Activated T-cell treated with anti-CD3 and anti-CD28 coated beads, Interleukin-2, amount 50 U/mL, for 72 hours (primary cell): ENCODE results near the gene GTF2IRD1. TPM values are rescaled to one million over a fixed set of nuclear protein-coding genes. Genes with fewer than 3 reads are reported as not detected.
A peak's percentile ranks its signal among the peaks of the same experiment; 100 is the strongest.
"Not testable (repeated sequence)": the region's sequence is repeated elsewhere in the genome, so short reads cannot be mapped to it uniquely, and the experiment has no call there.

Experiments used
- ATAC-seq, 2 donors: fragments of 150-1000 bp; cut with Tn5 transposase; replicated peaks in 1 of 2; 2 replicates each; pipeline ENCODE4 v1.10.0; 2021; ENCODE audit warnings: moderate library complexity in 2 of 2, mild to moderate bottlenecking in 1 of 2
- DNase-seq, 2 donors: peaks; one replicate each; pipeline ENCODE4 v3.0.0; 2021 to 2022; ENCODE audit warnings: mixed read lengths in 1 of 2
- H3K27ac Mint-ChIP-seq: one replicate; pipeline ENCODE4 v1.8.0; 2022; ENCODE audit warnings: mild to moderate bottlenecking, moderate library complexity, mixed read lengths
- H3K27me3 Mint-ChIP-seq: one replicate; pipeline ENCODE4 v1.8.0; 2022; ENCODE audit warnings: low read depth, mixed read lengths
- H3K36me3 Mint-ChIP-seq, 2 donors: one replicate each; pipeline ENCODE4 v1.8.0; 2022; ENCODE audit warnings: mixed read lengths in 2 of 2, mild to moderate bottlenecking in 1 of 2; ENCODE audit not compliant: insufficient read depth in 2 of 2
- H3K4me1 Mint-ChIP-seq: one replicate; pipeline ENCODE4 v1.8.0; 2022; ENCODE audit warnings: low read depth, mixed read lengths
- H3K4me3 Mint-ChIP-seq, 2 donors: one replicate each; pipeline ENCODE4 v1.8.0; 2022; ENCODE audit warnings: mild to moderate bottlenecking in 2 of 2, mixed read lengths in 2 of 2, moderate library complexity in 2 of 2
- H3K9me3 Mint-ChIP-seq, 2 donors: one replicate each; pipeline ENCODE4 v1.8.0; 2022; ENCODE audit warnings: mixed read lengths in 2 of 2
- total RNA-seq, 2 donors: library from RNA; stranded (reverse); gene quantifications; one replicate each; pipeline ENCODE4 v1.2.3, GENCODE V29; 2022

The GTF2IRD1 gene
- total RNA-seq, 2 donors from 2014 or later: 3.1 to 4.6 TPM

DNA sequence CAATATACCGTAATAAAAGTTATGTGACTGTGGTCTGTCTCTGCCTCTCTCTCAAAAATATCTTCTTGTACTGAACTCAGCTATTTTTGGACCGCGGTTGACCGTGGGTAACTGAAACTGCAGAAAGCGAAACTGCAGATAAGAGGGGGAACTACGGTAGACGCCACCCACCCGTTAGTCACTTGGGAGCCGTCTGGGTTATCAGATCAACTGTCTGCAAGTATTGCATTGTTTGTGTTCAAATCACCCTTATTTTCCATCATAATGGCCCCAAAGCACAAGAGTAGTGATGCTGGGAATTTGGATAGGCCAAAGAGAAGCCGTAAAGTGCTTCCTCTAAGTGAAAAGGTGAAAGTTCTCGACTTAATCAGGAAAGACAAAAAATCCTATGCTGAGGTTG lies 196.3 kb downstream of the GTF2IRD1 start:
- not testable (repeated sequence) for H3K36me3 Mint-ChIP-seq, H3K27me3 Mint-ChIP-seq, H3K9me3 Mint-ChIP-seq
- DNase-seq: peak; percentile 84 to 88
- Mint-ChIP-seq H3K4me1 (peaks cover 49% of the 10 kb centered on the region), H3K27ac (peak overlapping the region; percentile 86), H3K4me3 (peak overlapping the region; percentile 80 to 95)
- peak; percentile 96 to 97 for ATAC-seq

DNA sequence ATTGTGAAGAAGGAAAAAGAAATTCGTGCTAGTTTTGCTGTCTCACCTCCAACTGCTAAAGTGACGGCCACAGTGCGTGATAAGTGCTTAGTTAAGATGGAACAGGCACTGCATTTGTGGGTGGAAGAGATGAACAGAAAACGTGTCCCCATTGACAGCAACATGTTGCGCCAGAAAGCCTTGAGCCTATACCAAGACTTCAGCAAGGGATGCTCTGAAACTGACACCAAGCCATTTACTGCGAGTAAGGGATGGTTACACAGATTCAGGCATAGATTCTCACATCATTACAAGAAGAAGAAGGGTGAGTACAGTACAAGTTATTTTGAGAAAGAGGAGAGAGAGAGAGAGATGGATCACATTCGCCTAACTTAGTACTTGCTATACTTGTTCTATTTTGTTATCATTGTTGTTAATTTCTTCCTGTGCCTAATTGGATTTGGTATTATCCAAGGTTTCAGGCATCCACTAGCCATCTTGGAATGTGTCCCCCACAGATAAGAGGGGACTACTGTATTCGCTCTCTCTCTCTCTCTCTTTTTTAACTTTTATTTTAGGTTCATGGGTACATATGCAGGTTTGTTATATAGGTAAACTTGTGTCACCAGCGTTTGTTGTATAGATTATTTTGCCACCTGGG lies 196.9 kb downstream of the GTF2IRD1 start:
- H3K36me3 Mint-ChIP-seq, H3K27me3 Mint-ChIP-seq, H3K9me3 Mint-ChIP-seq: not testable (repeated sequence)
- ATAC-seq (peak; percentile 76 to 81), DNase-seq (peak; percentile 36 to 48)
- Mint-ChIP-seq H3K4me1 (peaks cover 54% of the 10 kb centered on the region), H3K4me3 (peak overlapping the region; percentile 80 to 95), H3K27ac (peak overlapping the region; percentile 86)

DNA sequence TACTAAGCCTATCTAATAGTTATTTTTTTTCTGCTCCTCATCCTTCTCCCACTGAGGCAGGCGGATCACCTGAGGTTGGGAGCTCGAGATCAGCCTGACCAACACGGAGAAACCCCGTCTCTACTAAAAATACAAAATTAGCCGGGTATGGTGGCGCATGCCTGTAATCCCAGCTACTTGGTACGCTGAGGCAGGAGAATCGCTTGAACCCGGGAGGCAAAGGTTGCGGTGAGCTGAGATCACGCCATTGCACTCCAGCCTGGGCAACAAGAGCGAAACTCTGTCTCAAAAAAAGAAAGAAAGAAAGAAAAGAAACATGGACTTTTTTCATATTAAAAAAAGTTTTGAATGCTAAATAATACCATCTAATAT lies 197.4 kb downstream of the GTF2IRD1 start:
- ATAC-seq, H3K27me3 Mint-ChIP-seq, H3K9me3 Mint-ChIP-seq, DNase-seq, H3K36me3 Mint-ChIP-seq: not testable (repeated sequence)
- Mint-ChIP-seq H3K27ac (peak overlapping the region; percentile 52), H3K4me1 (peaks cover 59% of the 10 kb centered on the region), H3K4me3 (peak overlapping the region; percentile 80 to 95)

Other genes starting within 250 kb of the GTF2IRD1 start
- gene LAT2, start 243.9 kb upstream of the GTF2IRD1 start, total RNA-seq: 1 to 10 TPM; 3.7 to 7.6 TPM
- gene RFC2, start 199.5 kb upstream of the GTF2IRD1 start, total RNA-seq: 10 to 100 TPM; 62.9 to 95.3 TPM
- 1 to 10 TPM; 2.4 to 3.2 TPM for gene CLIP2, start 164.5 kb upstream of the GTF2IRD1 start, total RNA-seq
- 100 to 1,000 TPM; 118 to 121 TPM for gene GTF2I, start 203.8 kb downstream of the GTF2IRD1 start, total RNA-seq